Glutamatergic neuron (in vitro differentiated cells): Measurements from ENCODE around the gene FDXR. TPM values are rescaled to one million over a fixed set of nuclear protein-coding genes. Genes with fewer than 3 reads are reported as not detected.

ENCODE experiments used
- DNase-seq: peaks from one replicate; pipeline ENCODE4 v3.0.0; 2022
- H3K27ac Mint-ChIP-seq: one replicate; pipeline ENCODE4 v1.8.0; 2020; ENCODE audit warnings: mild to moderate bottlenecking, mixed read lengths, inconsistent platforms; ENCODE audit not compliant: unreplicated experiment
- H3K27me3 Mint-ChIP-seq: one replicate; pipeline ENCODE4 v1.8.0; 2020; ENCODE audit warnings: mild to moderate bottlenecking, moderate library complexity, mixed read lengths, inconsistent platforms; ENCODE audit not compliant: unreplicated experiment
- H3K36me3 Mint-ChIP-seq: one replicate; pipeline ENCODE4 v1.8.0; 2020; ENCODE audit warnings: mild to moderate bottlenecking, mixed read lengths, inconsistent platforms; ENCODE audit not compliant: unreplicated experiment
- H3K4me1 Mint-ChIP-seq: one replicate; pipeline ENCODE4 v1.8.0; 2020; ENCODE audit warnings: mild to moderate bottlenecking, low read depth, mixed read lengths, inconsistent platforms; ENCODE audit not compliant: unreplicated experiment
- H3K4me3 Mint-ChIP-seq: one replicate; pipeline ENCODE4 v1.8.0; 2020; ENCODE audit warnings: mild to moderate bottlenecking, mixed read lengths, inconsistent platforms; ENCODE audit not compliant: unreplicated experiment
- H3K9me3 Mint-ChIP-seq: one replicate; pipeline ENCODE4 v1.8.0; 2020; ENCODE audit warnings: mild to moderate bottlenecking, moderate library complexity, mixed read lengths, inconsistent platforms; ENCODE audit not compliant: unreplicated experiment
- CTCF ChIP-seq: fragments of 200-600 bp; sonication (generic); IDR thresholded peaks from one replicate; pipeline ENCODE4 v1.5.0; 2021; ENCODE audit not compliant: partially characterized antibody, unreplicated experiment
- total RNA-seq: library from RNA; stranded (reverse); fragmentation: NEBNext Ultra II Directional; extraction: Animal tissue kit (Norgen Biotek cat#: 25700); gene quantifications from one replicate; pipeline ENCODE4 v1.2.1, GENCODE V29; 2021; ENCODE audit not compliant: unreplicated experiment

FDXR gene
- total RNA-seq, 1 donor from 2014 or later: 12.1 TPM

- TF ChIP-seq CTCF: no peak
- H3K27ac Mint-ChIP-seq: no peak overlapping the region
- DNase-seq: no peak
- no peak overlapping the region for H3K4me3 Mint-ChIP-seq
- H3K4me1 Mint-ChIP-seq: peaks cover 9% of the 10 kb centered on the region
- H3K36me3 Mint-ChIP-seq: no peaks in the 10 kb centered on the region
- peaks cover 8% of the 10 kb centered on the region for H3K27me3 Mint-ChIP-seq
- H3K9me3 Mint-ChIP-seq: peaks cover 2% of the 10 kb centered on the region
These were observed 45.0 kb downstream of the FDXR start for GRCh38 chr17:74827800-74828199.

GRCh38 chr17:74825952-74826719 is 46.7 kb downstream of the FDXR start:
- Mint-ChIP-seq H3K27me3 (peaks cover 5% of the 10 kb centered on the region), H3K4me3 (no peak overlapping the region), H3K36me3 (no peaks in the 10 kb centered on the region), H3K4me1 (peaks cover 12% of the 10 kb centered on the region), H3K9me3 (peaks cover 2% of the 10 kb centered on the region), H3K27ac (no peak overlapping the region)
- no peak for TF ChIP-seq CTCF
- DNase-seq: no peak

- Mint-ChIP-seq H3K9me3 (peaks cover 4% of the 10 kb centered on the region), H3K4me1 (peaks cover 12% of the 10 kb centered on the region), H3K4me3 (no peak overlapping the region), H3K36me3 (no peaks in the 10 kb centered on the region), H3K27ac (no peak overlapping the region), H3K27me3 (peaks cover 3% of the 10 kb centered on the region)
- no peak for DNase-seq
- TF ChIP-seq CTCF: no peak
These were observed 47.7 kb downstream of the FDXR start for GRCh38 chr17:74824961-74825627.

GRCh38 chr17:74822939-74823367 is 49.8 kb downstream of the FDXR start:
- Mint-ChIP-seq H3K27me3 (peaks cover 5% of the 10 kb centered on the region), H3K4me3 (no peak overlapping the region), H3K4me1 (peaks cover 21% of the 10 kb centered on the region), H3K36me3 (no peaks in the 10 kb centered on the region), H3K27ac (no peak overlapping the region), H3K9me3 (peaks cover 6% of the 10 kb centered on the region)
- no peak for DNase-seq
- no peak for TF ChIP-seq CTCF
